GM19351 (cell line): ENCODE data around the gene KATNB1.
A peak's percentile ranks its signal among the peaks of the same experiment; 100 is the strongest.
"Not testable (repeated sequence)": the region's sequence is repeated elsewhere in the genome, so short reads cannot be mapped to it uniquely, and the experiment has no call there.

ENCODE experiments used
- ATAC-seq: cut with Tn5 transposase; IDR thresholded peaks from one replicate; pipeline ENCODE4 v1.9.1; 2021; ENCODE audit warnings: mild to moderate bottlenecking, moderate library complexity; ENCODE audit not compliant: unreplicated experiment

Gene KATNB1

GRCh38 chr16:57788951-57789350, 53.4 kb downstream of the KATNB1 start:
- no peak for ATAC-seq

- no peak for ATAC-seq
Measured at GRCh38 chr16:57791195-57791892, 55.8 kb downstream of the KATNB1 start.

- no peak for ATAC-seq
Measured at GRCh38 chr16:57791893-57792461, 56.4 kb downstream of the KATNB1 start.

GRCh38 chr16:57794849-57795430, 59.4 kb downstream of the KATNB1 start:
- ATAC-seq: no peak

- no peak for ATAC-seq
Measured at GRCh38 chr16:57795431-57795878, 59.9 kb downstream of the KATNB1 start.

- ATAC-seq: not testable (repeated sequence)
Measured at GRCh38 chr16:57796014-57796413, 60.4 kb downstream of the KATNB1 start.

- ATAC-seq: no peak
Measured at GRCh38 chr16:57797216-57797525, 61.6 kb downstream of the KATNB1 start.

- ATAC-seq: no peak
Measured at GRCh38 chr16:57797526-57798266, 62.1 kb downstream of the KATNB1 start.

GRCh38 chr16:57798267-57798810, 62.8 kb downstream of the KATNB1 start:
- no peak for ATAC-seq

- no peak for ATAC-seq
Measured at GRCh38 chr16:57798953-57799599, 63.5 kb downstream of the KATNB1 start.

GRCh38 chr16:57799600-57800199, 64.1 kb downstream of the KATNB1 start:
- no peak for ATAC-seq

GRCh38 chr16:57800200-57801097, 64.9 kb downstream of the KATNB1 start:
- ATAC-seq: no peak

GRCh38 chr16:57801098-57801808, 65.7 kb downstream of the KATNB1 start:
- no peak for ATAC-seq

GRCh38 chr16:57801809-57802340, 66.3 kb downstream of the KATNB1 start:
- no peak for ATAC-seq

GRCh38 chr16:57802341-57803133, 67.0 kb downstream of the KATNB1 start, which contains the start of gene KIFC3:
Gene KIFC3, minus strand, starts transcription at chr16:57802491. Its CDS starts 4,248 bp downstream, at chr16:57798243.
- ATAC-seq: peak; percentile 59

GRCh38 chr16:57803134-57803990, 67.8 kb downstream of the KATNB1 start:
- no peak for ATAC-seq
